WTC11 (cell line): ENCODE data around the gene U2AF1L4.

ENCODE experiments used
- CTCF ChIP-seq: fragments of 200-600 bp; IDR thresholded peaks from 2 replicates; pipeline ENCODE4 v1.8.0; 2022; ENCODE audit warnings: antibody characterized with exemption
- E2F4 ChIP-seq: sonication (generic); formaldehyde crosslinking; IDR thresholded peaks from 2 replicates; pipeline ENCODE4 v1.8.1; 2022; ENCODE audit warnings: low read depth, mild to moderate bottlenecking, moderate library complexity, missing genetic modification reagents, borderline replicate concordance
- GABPB1 ChIP-seq: sonication (generic); formaldehyde crosslinking; IDR thresholded peaks from 2 replicates; pipeline ENCODE4 v1.8.1; 2023; ENCODE audit warnings: mild to moderate bottlenecking, missing genetic modification reagents
- IRF1 ChIP-seq: sonication (generic); formaldehyde crosslinking; IDR thresholded peaks from 2 replicates; pipeline ENCODE4 v1.8.0; 2023; ENCODE audit warnings: missing genetic modification reagents
- NR2C2 ChIP-seq: sonication (generic); formaldehyde crosslinking; IDR thresholded peaks from 2 replicates; pipeline ENCODE4 v1.8.0; 2022; ENCODE audit warnings: mild to moderate bottlenecking, missing genetic modification reagents

GRCh38 chr19:35740108-35740422, 5.2 kb downstream of the U2AF1L4 start:
- no peak for TF ChIP-seq CTCF
- TF ChIP-seq IRF1 (CRISPR knock-in tag) = no peak
- no peak for TF ChIP-seq GABPB1 (CRISPR knock-in tag)
- no peak for TF ChIP-seq E2F4 (CRISPR knock-in tag)
- no peak for TF ChIP-seq NR2C2
